Mesenchymal stem cell (in vitro differentiated cells and primary cell): ENCODE data around the gene NFATC2. TPM values are rescaled to one million over a fixed set of nuclear protein-coding genes. Genes with fewer than 3 reads are reported as not detected.

Source experiments
- DNase-seq: peaks from one replicate; pipeline ENCODE4 v3.0.0-alpha.2; 2013
- H2AFZ ChIP-seq: one replicate; pipeline ENCODE4 v1.6.1; 2013; ENCODE audit warnings: low read depth, mild to moderate bottlenecking, control low read depth, inconsistent platforms, low read length, moderate library complexity
- H2AK5ac ChIP-seq: 2 replicates; pipeline ENCODE4 v1.6.1; 2013; ENCODE audit warnings: low read length, moderate library complexity, mild to moderate bottlenecking, inconsistent platforms; ENCODE audit not compliant: severe bottlenecking
- H2BK120ac ChIP-seq: one replicate; pipeline ENCODE4 v1.6.1; 2013; ENCODE audit warnings: low read depth, mild to moderate bottlenecking, inconsistent platforms, low read length, moderate library complexity
- H2BK12ac ChIP-seq, 2 experiments: one replicate each; pipeline ENCODE4 v1.6.1; 2013; ENCODE audit warnings: inconsistent platforms in 2 of 2, low read length in 2 of 2, mild to moderate bottlenecking in 2 of 2, moderate library complexity in 2 of 2, control low read depth in 1 of 2
- H2BK15ac ChIP-seq: one replicate; pipeline ENCODE4 v1.6.1; 2013; ENCODE audit warnings: mild to moderate bottlenecking, low read depth, inconsistent platforms; ENCODE audit not compliant: poor library complexity, severe bottlenecking
- H2BK5ac ChIP-seq: 2 replicates; pipeline ENCODE4 v1.6.1; 2013; ENCODE audit warnings: low read depth, mild to moderate bottlenecking, low read length, control low read depth, inconsistent platforms; ENCODE audit not compliant: poor library complexity, severe bottlenecking
- H3K14ac ChIP-seq, 2 experiments: one replicate each; pipeline ENCODE4 v1.6.1; 2013; ENCODE audit warnings: inconsistent platforms in 2 of 2, low read length in 2 of 2, control low read depth in 1 of 2, mild to moderate bottlenecking in 1 of 2, moderate library complexity in 1 of 2
- H3K18ac ChIP-seq, 2 experiments: one replicate each; pipeline ENCODE4 v1.6.1; 2013; ENCODE audit warnings: inconsistent platforms in 2 of 2, low read length in 2 of 2, control low read depth in 1 of 2, low read depth in 1 of 2, mild to moderate bottlenecking in 1 of 2
- H3K23ac ChIP-seq, 2 experiments: one replicate each; pipeline ENCODE4 v1.6.1; 2013; ENCODE audit warnings: inconsistent platforms in 2 of 2, low read length in 2 of 2, mild to moderate bottlenecking in 2 of 2, moderate library complexity in 2 of 2, control low read depth in 1 of 2
- H3K27ac ChIP-seq: 2 replicates; pipeline ENCODE4 v1.5.1; 2013; ENCODE audit warnings: mild to moderate bottlenecking, moderate library complexity, low read length, control low read depth, inconsistent platforms; ENCODE audit not compliant: poor library complexity, severe bottlenecking
- H3K27me3 ChIP-seq, 2 experiments: 2 replicates each; pipeline versions ENCODE4 v1.6.1 to v1.7.0; 2013; ENCODE audit warnings: low read length in 2 of 2, mild to moderate bottlenecking in 2 of 2, moderate library complexity in 2 of 2, control low read depth in 1 of 2, inconsistent platforms in 1 of 2; ENCODE audit not compliant: control insufficient read depth in 1 of 2, insufficient read depth in 1 of 2
- H3K36me3 ChIP-seq, 2 experiments: 2 replicates each; pipeline versions ENCODE4 v1.6.1 to v1.7.0; 2013; ENCODE audit warnings: low read length in 2 of 2, control low read depth in 1 of 2, inconsistent platforms in 1 of 2, low read depth in 1 of 2, mild to moderate bottlenecking in 1 of 2; ENCODE audit not compliant: insufficient read depth in 2 of 2, control insufficient read depth in 1 of 2
- H3K4ac ChIP-seq, 2 experiments: one replicate each; pipeline ENCODE4 v1.6.1; 2013; ENCODE audit warnings: inconsistent platforms in 2 of 2, low read length in 2 of 2, mild to moderate bottlenecking in 2 of 2, moderate library complexity in 2 of 2, control low read depth in 1 of 2, low read depth in 1 of 2
- H3K4me1 ChIP-seq: 2 replicates; pipeline ENCODE4 v1.6.1; 2013; ENCODE audit warnings: low read depth, low read length, control low read depth; ENCODE audit not compliant: control insufficient read depth, insufficient read depth
- H3K4me2 ChIP-seq: 2 replicates; pipeline ENCODE4 v1.6.1; 2013; ENCODE audit warnings: low read length, mild to moderate bottlenecking, inconsistent platforms; ENCODE audit not compliant: poor library complexity, severe bottlenecking
- H3K4me3 ChIP-seq, 2 experiments: 2 replicates each; pipeline versions ENCODE4 v1.5.1 to v1.7.0; 2013; ENCODE audit warnings: low read length in 2 of 2, mild to moderate bottlenecking in 2 of 2, control low read depth in 1 of 2, low read depth in 1 of 2; ENCODE audit not compliant: insufficient read depth in 1 of 2
- H3K79me1 ChIP-seq: replicated peaks from 2 replicates; pipeline ENCODE4 v1.6.1; 2013; ENCODE audit warnings: mild to moderate bottlenecking, control low read depth, low read length, inconsistent platforms; ENCODE audit not compliant: poor library complexity, severe bottlenecking
- H3K9ac ChIP-seq: 2 replicates; pipeline ENCODE4 v1.7.0; 2013; ENCODE audit warnings: mild to moderate bottlenecking, low read length, moderate library complexity
- H3K9me3 ChIP-seq: 2 replicates; pipeline ENCODE4 v1.7.0; 2013; ENCODE audit warnings: mild to moderate bottlenecking, low read length; ENCODE audit not compliant: control insufficient read depth
- H4K8ac ChIP-seq: one replicate; pipeline ENCODE4 v1.6.1; 2013; ENCODE audit warnings: inconsistent platforms, mild to moderate bottlenecking, low read length, moderate library complexity
- H4K91ac ChIP-seq: one replicate; pipeline ENCODE4 v1.6.1; 2013; ENCODE audit warnings: mild to moderate bottlenecking, low read length, inconsistent platforms
- WGBS: methylation state at CpG from one replicate; pipeline ENCODE4 v1.1.7; 2013; ENCODE audit warnings: mixed read lengths; 5-methylcytosine and 5-hydroxymethylcytosine counted together
- polyA plus RNA-seq, 2 experiments: library from polyadenylated mRNA; stranded (reverse); fragments of 200-250 nt; gene quantifications; one replicate each; pipeline ENCODE4 v1.2.3, GENCODE V29; 2013

NFATC2 gene
- 3.8 TPM for polyA plus RNA-seq (2013, experiment 1 of 2)
- polyA plus RNA-seq (2013, experiment 2 of 2): 3.6 TPM

- peaks cover 9% of the 10 kb centered on the region for H3K4me1 ChIP-seq
- H3K9ac ChIP-seq: no peak within 1 kb of the TSS
- H3K18ac ChIP-seq: peak within 1 kb of the TSS in 1 of 2 experiments; percentile 61
- H3K14ac ChIP-seq: no peak within 1 kb of the TSS
- H3K79me1 ChIP-seq: no peaks in the 10 kb centered on the region
- H4K8ac ChIP-seq: no peak within 1 kb of the TSS
- no peak within 1 kb of the TSS for H2AFZ ChIP-seq
- no peak within 1 kb of the TSS for H3K4me3 ChIP-seq
- H2AK5ac ChIP-seq: no peak within 1 kb of the TSS
- H3K4ac ChIP-seq: no peak within 1 kb of the TSS
- H4K91ac ChIP-seq: peak within 1 kb of the TSS; percentile 61
- H2BK5ac ChIP-seq: no peak within 1 kb of the TSS
- H3K4me2 ChIP-seq: peak within 1 kb of the TSS; percentile 57
- H2BK120ac ChIP-seq: no peak within 1 kb of the TSS
- peaks cover 38 to 54% of the 10 kb centered on the region in 2 experiments for H3K27me3 ChIP-seq
- DNase-seq: peak; percentile 43
- H3K23ac ChIP-seq: no peak within 1 kb of the TSS
- H3K36me3 ChIP-seq: no peaks in the 10 kb centered on the region
- no peak within 1 kb of the TSS for H3K27ac ChIP-seq
- no peak within 1 kb of the TSS for H2BK15ac ChIP-seq
- peaks cover 7% of the 10 kb centered on the region for H3K9me3 ChIP-seq
- WGBS: 20% methylated on average over 23 of the region's 67 CpGs
- H2BK12ac ChIP-seq: no peak within 1 kb of the TSS
Observed at GRCh38 chr20:51542571-51543421, at the start of gene NFATC2. NFATC2 (minus strand) TSS chr20:51542719; CDS start chr20:51542499, 220 bp downstream.

DNA sequence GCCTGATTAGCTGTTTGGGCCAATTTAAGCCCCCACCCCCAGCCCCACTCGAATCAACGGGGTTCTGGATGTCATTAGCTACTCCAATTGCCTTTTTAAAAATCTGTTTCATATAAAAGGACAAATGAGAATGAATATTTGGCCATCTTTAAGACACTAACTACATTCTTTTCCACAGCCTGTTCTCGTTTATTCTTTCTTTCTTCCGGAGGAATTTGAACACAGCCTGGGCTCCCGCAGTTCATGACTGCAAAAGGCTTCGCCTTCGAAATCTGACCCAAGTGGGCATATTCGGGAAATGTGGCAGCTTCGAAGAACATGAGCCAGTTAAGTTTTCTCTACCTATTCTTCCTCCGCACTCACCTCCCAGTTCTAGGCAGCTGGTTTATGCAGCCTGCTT is 49.4 kb upstream of the NFATC2 start:
- Histone ChIP-seq H3K4me3 (no peak overlapping the region), H3K4me1 (no peaks in the 10 kb centered on the region), H2AFZ (no peak overlapping the region), H2BK120ac (no peak overlapping the region), H3K23ac (no peak overlapping the region), H3K18ac (no peak overlapping the region), H2AK5ac (no peak overlapping the region), H3K9me3 (no peaks in the 10 kb centered on the region), H4K8ac (no peak overlapping the region), H2BK12ac (no peak overlapping the region), H2BK5ac (no peak overlapping the region), H3K36me3 (peaks cover 0 to 2% of the 10 kb centered on the region in 2 experiments), H3K27ac (no peak overlapping the region), H4K91ac (no peak overlapping the region), H3K4ac (no peak overlapping the region), H3K14ac (no peak overlapping the region), H3K79me1 (no peaks in the 10 kb centered on the region), H3K27me3 (no peaks in the 10 kb centered on the region), H2BK15ac (no peak overlapping the region), H3K4me2 (no peak overlapping the region), H3K9ac (no peak overlapping the region)
- 96% methylated on average over 8 of the region's 10 CpGs for WGBS
- DNase-seq: no peak

DNA sequence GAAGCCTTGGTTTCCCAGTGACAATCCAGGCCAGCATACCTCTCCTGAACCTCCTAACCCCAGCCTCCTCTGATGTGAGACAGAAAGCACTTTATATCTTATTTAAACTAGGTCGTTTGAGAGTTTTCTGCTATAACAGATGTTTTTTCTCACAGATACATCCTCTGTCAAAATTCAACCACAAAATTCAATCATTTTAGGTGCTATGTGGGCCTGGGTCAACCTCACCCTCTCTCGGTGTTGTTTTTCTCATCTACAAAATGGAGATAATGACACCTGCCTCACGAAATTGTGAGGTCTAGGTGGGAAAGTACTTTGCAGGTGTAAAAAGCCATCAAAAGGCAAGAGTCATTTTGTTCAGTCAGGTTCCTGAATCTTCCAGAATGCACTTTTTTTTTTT is 46.2 kb upstream of the NFATC2 start:
- WGBS: 96% methylated on average over 3 of the region's 3 CpGs
- Histone ChIP-seq H3K4ac (no peak overlapping the region), H2AK5ac (no peak overlapping the region), H3K4me3 (no peak overlapping the region), H3K27me3 (no peaks in the 10 kb centered on the region), H2BK120ac (no peak overlapping the region), H3K9ac (no peak overlapping the region), H3K4me2 (no peak overlapping the region), H3K36me3 (no peaks in the 10 kb centered on the region), H4K91ac (no peak overlapping the region), H3K23ac (no peak overlapping the region), H2BK12ac (no peak overlapping the region), H3K18ac (no peak overlapping the region), H3K9me3 (no peaks in the 10 kb centered on the region), H4K8ac (no peak overlapping the region), H3K27ac (no peak overlapping the region), H2AFZ (no peak overlapping the region), H2BK15ac (no peak overlapping the region), H3K14ac (no peak overlapping the region), H3K4me1 (no peaks in the 10 kb centered on the region), H2BK5ac (no peak overlapping the region), H3K79me1 (no peaks in the 10 kb centered on the region)
- no peak for DNase-seq

- no peak overlapping the region for H2AK5ac ChIP-seq
- H2AFZ ChIP-seq: no peak overlapping the region
- no peak overlapping the region for H2BK120ac ChIP-seq
- no peak overlapping the region for H2BK15ac ChIP-seq
- no peak overlapping the region for H3K4ac ChIP-seq
- H4K8ac ChIP-seq: no peak overlapping the region
- no peak overlapping the region for H3K27ac ChIP-seq
- DNase-seq: no peak
- H3K9me3 ChIP-seq: no peaks in the 10 kb centered on the region
- no peak overlapping the region for H3K4me2 ChIP-seq
- no peak overlapping the region for H3K18ac ChIP-seq
- H3K4me3 ChIP-seq: no peak overlapping the region
- H3K23ac ChIP-seq: no peak overlapping the region
- H2BK5ac ChIP-seq: no peak overlapping the region
- no peak overlapping the region for H2BK12ac ChIP-seq
- no peaks in the 10 kb centered on the region for H3K36me3 ChIP-seq
- H3K14ac ChIP-seq: no peak overlapping the region
- H4K91ac ChIP-seq: no peak overlapping the region
- no peak overlapping the region for H3K9ac ChIP-seq
- no peaks in the 10 kb centered on the region for H3K4me1 ChIP-seq
- WGBS: 93% methylated on average over 3 of the region's 4 CpGs
- no peaks in the 10 kb centered on the region for H3K79me1 ChIP-seq
- no peaks in the 10 kb centered on the region for H3K27me3 ChIP-seq
Observed at GRCh38 chr20:51587145-51587544, 44.6 kb upstream of the NFATC2 start.
